PFSK-1 (cell line): Measurements from ENCODE around the gene UXS1.

Experiments used
- FOXP2 ChIP-seq: optimal IDR thresholded peaks from 2 replicates; pipeline ENCODE3; 2011; ENCODE audit warnings: borderline replicate concordance, control low read depth, inconsistent platforms; ENCODE audit not compliant: insufficient read depth; ENCODE audit errors: extremely low read length, extremely low read depth
- POLR2AphosphoS5 ChIP-seq: IDR thresholded peaks from 2 replicates; pipeline ENCODE4 v1.6.1; 2012; ENCODE audit warnings: low read depth, mild to moderate bottlenecking, control low read depth, low read length, moderate library complexity
- SIN3A ChIP-seq: IDR thresholded peaks from 2 replicates; pipeline ENCODE4 v1.6.1; 2012; ENCODE audit warnings: mild to moderate bottlenecking, low read length, moderate library complexity, borderline replicate concordance; ENCODE audit not compliant: insufficient read depth
- TAF1 ChIP-seq: IDR thresholded peaks from 2 replicates; pipeline ENCODE4 v1.6.1; 2012; ENCODE audit warnings: low read length, control low read depth, borderline replicate concordance; ENCODE audit not compliant: insufficient read depth
- TF ChIP-seq, protein P1 (sequence below), 2 experiments: IDR thresholded peaks; 2 replicates each; pipeline versions ENCODE4 v1.6.1 to v1.8.0; 2011 to 2012; ENCODE audit warnings: low read depth in 2 of 2, low read length in 2 of 2, control low read depth in 1 of 2, inconsistent platforms in 1 of 2, mild to moderate bottlenecking in 1 of 2, moderate library complexity in 1 of 2; ENCODE audit not compliant: insufficient read depth in 1 of 2

DNA sequence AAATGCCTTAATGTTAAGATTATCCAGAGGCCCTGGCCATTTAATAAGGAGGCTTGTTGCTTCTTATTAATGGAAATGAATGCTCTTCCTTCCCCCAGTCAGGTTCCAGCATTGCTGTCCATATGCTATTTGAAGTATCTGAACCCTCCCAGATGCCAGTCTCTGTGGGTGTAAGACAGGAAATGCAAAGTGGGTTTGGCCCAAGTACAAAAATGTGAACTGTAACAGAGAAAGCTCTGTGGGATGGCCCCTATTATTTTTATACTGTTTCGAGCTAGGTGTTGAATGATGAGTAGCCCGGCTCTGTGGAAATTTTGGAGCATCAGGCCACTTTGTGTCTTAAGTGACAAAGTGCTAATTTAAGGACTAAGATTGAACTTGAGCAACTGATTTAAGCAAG, 141.0 kb downstream of the UXS1 start:
- TF ChIP-seq POLR2AphosphoS5 (no peak), TAF1 (no peak), FOXP2 (no peak), SIN3A (no peak)
- TF ChIP-seq, protein P1, sequence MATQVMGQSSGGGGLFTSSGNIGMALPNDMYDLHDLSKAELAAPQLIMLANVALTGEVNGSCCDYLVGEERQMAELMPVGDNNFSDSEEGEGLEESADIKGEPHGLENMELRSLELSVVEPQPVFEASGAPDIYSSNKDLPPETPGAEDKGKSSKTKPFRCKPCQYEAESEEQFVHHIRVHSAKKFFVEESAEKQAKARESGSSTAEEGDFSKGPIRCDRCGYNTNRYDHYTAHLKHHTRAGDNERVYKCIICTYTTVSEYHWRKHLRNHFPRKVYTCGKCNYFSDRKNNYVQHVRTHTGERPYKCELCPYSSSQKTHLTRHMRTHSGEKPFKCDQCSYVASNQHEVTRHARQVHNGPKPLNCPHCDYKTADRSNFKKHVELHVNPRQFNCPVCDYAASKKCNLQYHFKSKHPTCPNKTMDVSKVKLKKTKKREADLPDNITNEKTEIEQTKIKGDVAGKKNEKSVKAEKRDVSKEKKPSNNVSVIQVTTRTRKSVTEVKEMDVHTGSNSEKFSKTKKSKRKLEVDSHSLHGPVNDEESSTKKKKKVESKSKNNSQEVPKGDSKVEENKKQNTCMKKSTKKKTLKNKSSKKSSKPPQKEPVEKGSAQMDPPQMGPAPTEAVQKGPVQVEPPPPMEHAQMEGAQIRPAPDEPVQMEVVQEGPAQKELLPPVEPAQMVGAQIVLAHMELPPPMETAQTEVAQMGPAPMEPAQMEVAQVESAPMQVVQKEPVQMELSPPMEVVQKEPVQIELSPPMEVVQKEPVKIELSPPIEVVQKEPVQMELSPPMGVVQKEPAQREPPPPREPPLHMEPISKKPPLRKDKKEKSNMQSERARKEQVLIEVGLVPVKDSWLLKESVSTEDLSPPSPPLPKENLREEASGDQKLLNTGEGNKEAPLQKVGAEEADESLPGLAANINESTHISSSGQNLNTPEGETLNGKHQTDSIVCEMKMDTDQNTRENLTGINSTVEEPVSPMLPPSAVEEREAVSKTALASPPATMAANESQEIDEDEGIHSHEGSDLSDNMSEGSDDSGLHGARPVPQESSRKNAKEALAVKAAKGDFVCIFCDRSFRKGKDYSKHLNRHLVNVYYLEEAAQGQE (IDR thresholded peaks at IDR 0.05; ENCODE audit: insufficient read depth in 1 of 2, low read depth in 2 of 2, low read length in 2 of 2), result no peak
